NB4 (cell line): ENCODE data around the gene KIRREL3.

Source experiments
- CTCF ChIP-seq: IDR thresholded peaks from one replicate; pipeline ENCODE4 v1.5.1; 2012; ENCODE audit warnings: low read depth, low read length
- POLR2A ChIP-seq: IDR thresholded peaks from 2 replicates; pipeline ENCODE4 v1.6.1; 2011; ENCODE audit warnings: mild to moderate bottlenecking; ENCODE audit not compliant: insufficient read length; ENCODE audit errors: extremely low read depth

- TF ChIP-seq CTCF (no peak), POLR2A (no peak)
Observed at GRCh38 chr11:126619516-126619915, 381.1 kb downstream of the KIRREL3 start.
